Fibroblast of lung (primary cell): ENCODE measurements around the gene LTF. TPM values are rescaled to one million over a fixed set of nuclear protein-coding genes. Genes with fewer than 3 reads are reported as not detected.

Experiments used
- DNase-seq, 2 donors: peaks; one replicate each; pipeline versions ENCODE4 v3.0.0 to v3.0.0-alpha.2; 2010; ENCODE audit warnings: low read depth in 2 of 2
- H2AFZ ChIP-seq: 2 replicates; pipeline ENCODE4 v1.5.1; 2012; ENCODE audit warnings: low read length, control low read depth, inconsistent platforms
- H3K27ac ChIP-seq: 2 replicates; pipeline ENCODE4 v1.5.1; 2011; ENCODE audit warnings: low read length, control low read depth; ENCODE audit not compliant: insufficient read depth
- H3K27me3 ChIP-seq: 2 replicates; pipeline ENCODE4 v1.5.1; 2011; ENCODE audit warnings: mild to moderate bottlenecking, low read length; ENCODE audit not compliant: control insufficient read depth, insufficient read depth
- H3K36me3 ChIP-seq: 2 replicates; pipeline ENCODE4 v1.5.1; 2011; ENCODE audit warnings: low read length; ENCODE audit not compliant: control insufficient read depth, insufficient read depth
- H3K4me1 ChIP-seq: 2 replicates; pipeline ENCODE4 v1.5.1; 2011; ENCODE audit warnings: low read length; ENCODE audit not compliant: control insufficient read depth, insufficient read depth; ENCODE audit errors: extremely low read depth
- H3K4me2 ChIP-seq: 2 replicates; pipeline ENCODE4 v1.5.1; 2011; ENCODE audit warnings: low read length, control low read depth; ENCODE audit not compliant: insufficient read depth; ENCODE audit errors: extremely low read depth
- H3K4me3 ChIP-seq, 4 experiments: fragments of 200-600 bp in 1 of 4; sonication (generic) in 1 of 4; replicated peaks in 1 of 4; 2 replicates each; pipeline ENCODE4 v1.5.1; 2011 to 2016; ENCODE audit warnings: low read length in 4 of 4, low read depth in 3 of 4, mild to moderate bottlenecking in 3 of 4, control low read depth in 2 of 4, inconsistent platforms in 1 of 4, mixed read lengths in 1 of 4; ENCODE audit not compliant: insufficient read depth in 1 of 4; ENCODE audit errors: control extremely low read depth in 1 of 4
- H3K79me2 ChIP-seq: 2 replicates; pipeline ENCODE4 v1.5.1; 2012; ENCODE audit warnings: mild to moderate bottlenecking, low read length, inconsistent platforms; ENCODE audit not compliant: control insufficient read depth, insufficient read depth
- H3K9ac ChIP-seq: 2 replicates; pipeline ENCODE4 v1.5.1; 2011; ENCODE audit warnings: mild to moderate bottlenecking, low read length, control low read depth; ENCODE audit not compliant: insufficient read depth
- H3K9me3 ChIP-seq: 2 replicates; pipeline ENCODE4 v1.5.1; 2012; ENCODE audit warnings: low read depth, low read length; ENCODE audit not compliant: control insufficient read depth, insufficient read depth
- H4K20me1 ChIP-seq: 2 replicates; pipeline ENCODE4 v1.5.1; 2011; ENCODE audit warnings: low read length; ENCODE audit not compliant: control insufficient read depth, insufficient read depth; ENCODE audit errors: extremely low read depth
- EZH2 ChIP-seq: IDR thresholded peaks from 2 replicates; pipeline ENCODE4 v1.5.1; 2012; ENCODE audit warnings: low read length, control low read depth, mild to moderate bottlenecking; ENCODE audit errors: missing control alignments
- polyA plus RNA-seq, 2 donors: library from polyadenylated mRNA; depleted of rRNA in 1 of 2; stranded (reverse) in 1 of 2; unstranded in 1 of 2; fragments of >200 nt; gene quantifications; 2 replicates each; pipeline ENCODE4 v1.2.1, GENCODE V29; 2011 to 2012; ENCODE audit warnings: missing spikeins in 1 of 2
- total RNA-seq: library from RNA; depleted of rRNA; stranded (reverse); fragments of >200 nt; gene quantifications from 2 replicates; pipeline ENCODE4 v1.2.1, GENCODE V29; 2014
- TF ChIP-seq, protein P1 (sequence below), 2 donors: IDR thresholded peaks in 1 of 2; conservative IDR thresholded peaks in 1 of 2; 1 replicate in 1 of 2; 2 replicates in 1 of 2; pipeline ENCODE4 v1.5.1; 2011 to 2012; ENCODE audit warnings: low read length in 2 of 2, control low read depth in 1 of 2, inconsistent platforms in 1 of 2, low read depth in 1 of 2, mild to moderate bottlenecking in 1 of 2

LTF gene
- total and polyA plus RNA-seq, 2 donors (not counting 1 experiment from before 2014, with no cell fraction given), result not detected

DNA sequence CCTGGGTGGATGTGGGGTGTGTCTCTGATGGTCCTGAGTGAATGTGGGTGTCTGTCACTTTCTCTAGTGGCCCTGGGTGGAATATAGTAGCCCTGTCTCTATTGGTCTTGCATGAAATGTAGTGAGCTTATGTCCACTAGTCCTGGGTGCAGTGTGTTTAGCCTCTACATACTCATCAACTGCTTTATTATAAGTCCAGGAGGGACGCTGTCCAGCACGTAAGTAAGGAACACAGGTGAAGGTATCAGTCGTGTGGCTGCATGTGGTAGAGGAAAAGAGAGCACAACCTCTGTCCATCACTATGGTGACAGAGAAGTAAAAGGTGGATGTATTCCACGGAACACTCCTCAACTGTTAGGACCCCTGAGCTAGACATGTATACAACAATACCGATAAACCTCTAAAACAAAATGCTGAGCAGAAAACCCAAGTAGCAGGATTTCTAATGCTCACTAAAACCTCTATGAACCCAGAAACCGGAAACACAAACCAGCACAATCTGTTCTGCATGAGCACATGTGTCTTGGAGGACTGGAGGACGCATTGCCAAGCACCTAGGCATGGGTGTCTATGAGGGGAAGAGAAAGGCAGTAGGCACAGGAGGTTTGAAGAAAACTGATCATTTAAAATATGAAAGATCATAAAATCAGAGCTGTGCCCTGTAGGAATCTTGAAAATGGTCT is 11.0 kb downstream of the LTF start:
- H3K4me1 ChIP-seq, result no peaks in the 10 kb centered on the region
- TF ChIP-seq, protein P1, sequence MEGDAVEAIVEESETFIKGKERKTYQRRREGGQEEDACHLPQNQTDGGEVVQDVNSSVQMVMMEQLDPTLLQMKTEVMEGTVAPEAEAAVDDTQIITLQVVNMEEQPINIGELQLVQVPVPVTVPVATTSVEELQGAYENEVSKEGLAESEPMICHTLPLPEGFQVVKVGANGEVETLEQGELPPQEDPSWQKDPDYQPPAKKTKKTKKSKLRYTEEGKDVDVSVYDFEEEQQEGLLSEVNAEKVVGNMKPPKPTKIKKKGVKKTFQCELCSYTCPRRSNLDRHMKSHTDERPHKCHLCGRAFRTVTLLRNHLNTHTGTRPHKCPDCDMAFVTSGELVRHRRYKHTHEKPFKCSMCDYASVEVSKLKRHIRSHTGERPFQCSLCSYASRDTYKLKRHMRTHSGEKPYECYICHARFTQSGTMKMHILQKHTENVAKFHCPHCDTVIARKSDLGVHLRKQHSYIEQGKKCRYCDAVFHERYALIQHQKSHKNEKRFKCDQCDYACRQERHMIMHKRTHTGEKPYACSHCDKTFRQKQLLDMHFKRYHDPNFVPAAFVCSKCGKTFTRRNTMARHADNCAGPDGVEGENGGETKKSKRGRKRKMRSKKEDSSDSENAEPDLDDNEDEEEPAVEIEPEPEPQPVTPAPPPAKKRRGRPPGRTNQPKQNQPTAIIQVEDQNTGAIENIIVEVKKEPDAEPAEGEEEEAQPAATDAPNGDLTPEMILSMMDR (conservative IDR thresholded peaks at IDR 0.05 in 1 of 2, IDR thresholded peaks at IDR 0.05 in 1 of 2; ENCODE audit: low read depth in 1 of 2, low read length in 2 of 2), result no peak
- TF ChIP-seq EZH2, result no peak
- H3K79me2 ChIP-seq, result no peaks in the 10 kb centered on the region
- no peaks in the 10 kb centered on the region for H3K36me3 ChIP-seq
- no peak overlapping the region for H3K4me2 ChIP-seq
- no peaks in the 10 kb centered on the region for H3K9me3 ChIP-seq
- H3K4me3 ChIP-seq, result no peak overlapping the region
- no peak overlapping the region for H3K9ac ChIP-seq
- no peak overlapping the region for H3K27ac ChIP-seq
- DNase-seq, result no peak
- no peak overlapping the region for H2AFZ ChIP-seq
- peaks cover 4% of the 10 kb centered on the region for H3K27me3 ChIP-seq
- H4K20me1 ChIP-seq, result no peaks in the 10 kb centered on the region

- H3K79me2 ChIP-seq, result no peaks in the 10 kb centered on the region
- peaks cover 12% of the 10 kb centered on the region for H3K27me3 ChIP-seq
- no peaks in the 10 kb centered on the region for H3K4me1 ChIP-seq
- no peaks in the 10 kb centered on the region for H3K36me3 ChIP-seq
- no peak overlapping the region for H3K4me3 ChIP-seq
- peak; percentile 3 to 12 for DNase-seq
- no peak overlapping the region for H3K4me2 ChIP-seq
- no peak overlapping the region for H2AFZ ChIP-seq
- no peaks in the 10 kb centered on the region for H4K20me1 ChIP-seq
- no peak for TF ChIP-seq EZH2
- TF ChIP-seq, protein P1 (conservative IDR thresholded peaks at IDR 0.05 in 1 of 2, IDR thresholded peaks at IDR 0.05 in 1 of 2; ENCODE audit: low read depth in 1 of 2, low read length in 2 of 2), result peak; percentile 50 to 73
- H3K9me3 ChIP-seq, result no peaks in the 10 kb centered on the region
- no peak overlapping the region for H3K27ac ChIP-seq
- H3K9ac ChIP-seq, result no peak overlapping the region
These were observed 14.8 kb downstream of the LTF start for GRCh38 chr3:46449755-46450552.

DNA sequence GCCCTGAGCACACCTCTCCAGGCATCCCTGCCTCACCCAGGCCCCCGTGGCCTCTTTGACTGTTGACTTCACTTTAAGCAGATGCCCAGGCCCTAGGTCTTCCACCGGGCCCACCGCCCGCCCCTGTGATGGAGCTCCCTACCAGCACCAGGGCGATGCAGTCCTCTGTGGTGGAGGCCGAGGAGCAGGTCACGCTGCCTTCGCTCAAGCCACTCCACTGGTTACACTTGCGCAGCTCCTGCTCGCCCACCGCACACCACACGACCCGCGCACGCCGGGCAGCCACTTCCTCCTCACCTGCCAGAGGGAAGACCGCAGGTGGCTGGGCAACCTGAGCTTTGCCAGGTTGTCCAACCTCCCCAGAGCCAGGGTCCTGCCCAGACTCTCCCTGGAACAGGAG is 16.0 kb downstream of the LTF start:
- no peaks in the 10 kb centered on the region for H3K79me2 ChIP-seq
- no peaks in the 10 kb centered on the region for H3K9me3 ChIP-seq
- no peaks in the 10 kb centered on the region for H3K36me3 ChIP-seq
- H3K9ac ChIP-seq, result no peak overlapping the region
- no peaks in the 10 kb centered on the region for H3K4me1 ChIP-seq
- no peak overlapping the region for H3K4me2 ChIP-seq
- TF ChIP-seq, protein P1 (conservative IDR thresholded peaks at IDR 0.05 in 1 of 2, IDR thresholded peaks at IDR 0.05 in 1 of 2; ENCODE audit: low read depth in 1 of 2, low read length in 2 of 2), result no peak
- no peak for TF ChIP-seq EZH2
- H2AFZ ChIP-seq, result no peak overlapping the region
- DNase-seq, result no peak
- H3K27me3 ChIP-seq, result peaks cover 12% of the 10 kb centered on the region
- H3K27ac ChIP-seq, result no peak overlapping the region
- H3K4me3 ChIP-seq, result no peak overlapping the region
- no peaks in the 10 kb centered on the region for H4K20me1 ChIP-seq
